H1 (cell line): ENCODE measurements around the gene TRIM60. TPM values are rescaled to one million over a fixed set of nuclear protein-coding genes. Genes with fewer than 3 reads are reported as not detected.

ENCODE experiments used
- BACH1 ChIP-seq: IDR thresholded peaks from 2 replicates; pipeline ENCODE4 v1.6.1; 2012; ENCODE audit warnings: low read length, improper control_type of control experiment
- BCL11A ChIP-seq, 2 experiments: IDR thresholded peaks; one replicate each; pipeline ENCODE4 v1.6.1; 2011; ENCODE audit warnings: low read depth in 2 of 2, low read length in 2 of 2, mild to moderate bottlenecking in 2 of 2
- CHD1 ChIP-seq: IDR thresholded peaks from 2 replicates; pipeline ENCODE4 v1.6.1; 2012; ENCODE audit warnings: low read depth, low read length, improper control_type of control experiment
- CHD2 ChIP-seq: IDR thresholded peaks from 2 replicates; pipeline ENCODE4 v1.6.1; 2012; ENCODE audit warnings: low read length, improper control_type of control experiment
- NRF1 ChIP-seq: IDR thresholded peaks from 2 replicates; pipeline ENCODE4 v1.6.1; 2011; ENCODE audit warnings: mild to moderate bottlenecking, low read depth, low read length, improper control_type of control experiment
- SIN3A ChIP-seq, 2 experiments: IDR thresholded peaks in 1 of 2; conservative IDR thresholded peaks in 1 of 2; 2 replicates each; pipeline ENCODE4 v1.6.1; 2011 to 2012; ENCODE audit warnings: low read length in 2 of 2, improper control_type of control experiment in 1 of 2, low read depth in 1 of 2, mild to moderate bottlenecking in 1 of 2
- polyA plus RNA-seq, 7 experiments: library from polyadenylated mRNA; depleted of rRNA in 3 of 7; stranded (reverse) in 5 of 7; unstranded in 2 of 7; fragments of >200 nt in 5 of 7; fragments of 200-250 nt in 2 of 7; gene quantifications; 1 replicate in 5 of 7; 2 replicates in 1 of 7; 4 replicates in 1 of 7; pipeline versions ENCODE4 v1.2.1 to v1.2.3, GENCODE V29; 2011 to 2013; ENCODE audit warnings: missing spikeins in 2 of 7, mixed read lengths in 2 of 7
- total RNA-seq: library from RNA; stranded (reverse); fragmentation: NEBNext Ultra II Directional; extraction: Animal tissue kit (Norgen Biotek cat#: 25700); gene quantifications from 2 replicates; pipeline ENCODE4 v1.2.1, GENCODE V29; 2021
- TF ChIP-seq, protein P1 (sequence below): IDR thresholded peaks from 2 replicates; pipeline ENCODE4 v1.6.1; 2011; ENCODE audit warnings: low read depth, mild to moderate bottlenecking, low read length; ENCODE audit not compliant: insufficient read depth

Gene TRIM60
- total and polyA plus RNA-seq, 2 of the 8 experiments (the other 6 are each of a cell fraction or from before 2014, with no cell fraction given): not detected

DNA sequence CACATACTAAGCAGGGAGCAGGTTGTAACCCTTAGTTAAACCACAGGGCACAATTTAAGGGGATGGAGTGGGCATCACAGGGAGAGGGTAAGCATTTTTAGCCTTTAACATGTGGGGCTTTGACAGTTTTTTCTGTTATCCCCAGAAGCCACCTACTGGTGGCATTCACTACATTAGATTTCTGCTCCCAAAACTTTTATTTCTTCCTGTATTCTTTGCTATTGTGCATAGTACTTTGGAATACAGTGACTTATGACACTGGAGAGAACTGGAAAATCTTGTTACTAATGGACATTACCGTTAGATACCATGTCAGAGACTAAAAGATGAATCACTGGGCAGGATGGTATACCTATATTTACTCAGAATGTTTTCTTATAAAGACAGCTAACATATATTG is 29.1 kb downstream of the TRIM60 start (continued):
- TF ChIP-seq, protein P1, sequence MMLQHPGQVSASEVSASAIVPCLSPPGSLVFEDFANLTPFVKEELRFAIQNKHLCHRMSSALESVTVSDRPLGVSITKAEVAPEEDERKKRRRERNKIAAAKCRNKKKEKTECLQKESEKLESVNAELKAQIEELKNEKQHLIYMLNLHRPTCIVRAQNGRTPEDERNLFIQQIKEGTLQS: no peak
- TF ChIP-seq BCL11A (IDR thresholded peaks at IDR 0.05; ENCODE audit: low read depth in 2 of 2, low read length in 2 of 2) (no peak), NRF1 (no peak), CHD1 (no peak), BACH1 (no peak), CHD2 (no peak), SIN3A (conservative IDR thresholded peaks at IDR 0.05 in 1 of 2, IDR thresholded peaks at IDR 0.05 in 1 of 2; ENCODE audit: low read depth in 1 of 2, low read length in 2 of 2) (no peak)
